ENCODE measurements around the gene EYA2. TPM values are rescaled to one million over a fixed set of nuclear protein-coding genes. Genes with fewer than 3 reads are reported as not detected.

Gene EYA2
- total RNA-seq, 1 experiment from 2014 or later: 0.25 TPM

DNA sequence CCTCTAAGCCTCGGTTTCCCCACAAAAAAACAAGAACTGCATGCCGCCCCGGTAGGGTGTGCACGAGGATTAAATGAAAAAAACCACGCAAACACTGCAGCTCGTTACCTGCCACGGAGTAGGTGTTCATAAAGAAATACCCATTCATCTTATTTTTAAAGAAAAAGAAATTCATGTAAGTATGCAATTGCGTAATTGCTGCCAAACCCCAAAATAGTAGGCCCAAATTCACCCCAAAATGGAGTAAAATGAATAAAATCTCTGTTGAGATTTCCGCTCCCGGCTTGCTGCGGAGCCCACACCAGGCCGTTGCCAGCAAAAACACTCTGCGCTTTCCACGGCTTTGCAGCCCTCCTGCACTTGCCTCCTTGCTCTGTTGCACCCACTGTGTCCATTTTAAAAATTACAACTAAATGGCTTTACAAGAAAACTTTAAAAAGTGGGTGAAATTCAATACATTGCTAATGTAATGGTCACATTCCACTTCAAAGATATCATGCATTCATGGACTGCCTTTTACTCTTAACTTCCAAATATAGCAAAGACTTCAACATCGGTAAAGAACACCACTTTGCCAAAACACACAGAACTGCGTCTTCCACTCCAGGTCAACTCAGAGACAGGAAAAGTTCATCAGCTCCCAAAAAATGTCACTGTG is 336.9 kb downstream of the EYA2 start:
- Mint-ChIP-seq H3K36me3 (ENCODE audit: insufficient read depth, unreplicated experiment) (peaks cover 99% of the 10 kb centered on the region), H3K4me3 (ENCODE audit: unreplicated experiment) (no peak overlapping the region), H3K9me3 (ENCODE audit: unreplicated experiment) (no peaks in the 10 kb centered on the region), H3K27me3 (ENCODE audit: insufficient read depth, unreplicated experiment) (no peaks in the 10 kb centered on the region), H3K4me1 (ENCODE audit: low read depth, unreplicated experiment) (peaks cover 6% of the 10 kb centered on the region), H3K27ac (ENCODE audit: unreplicated experiment) (peak overlapping the region; percentile 29)
- no peaks in the 10 kb centered on the region for H3K27me3 ChIP-seq (replicated peaks; ENCODE audit: control insufficient read depth, insufficient read depth, low read length)
- no peak for DNase-seq
- H3K4me3 ChIP-seq (ENCODE audit: low read depth, low read length): no peak overlapping the region
- intact Hi-C loops (cut with micrococcal nuclease; ENCODE audit: unreplicated experiment): no loop called here
- H3K9me3 ChIP-seq: no peaks in the 10 kb centered on the region
- BruUV-seq (replicated peaks): no TSS peak
- ChIA-PET POLR2A (no interaction called here), CTCF (interaction anchor here (1.0 to 1.1 kb wide), 2 partner anchors 35 to 152 kb away, joined by 3 to 6 read pairs; no protein-coding TSS in a partner anchor)
- peaks cover 34% of the 10 kb centered on the region for H3K36me3 ChIP-seq (ENCODE audit: control insufficient read depth, insufficient read depth, low read length)
- TF ChIP-seq, protein P1, sequence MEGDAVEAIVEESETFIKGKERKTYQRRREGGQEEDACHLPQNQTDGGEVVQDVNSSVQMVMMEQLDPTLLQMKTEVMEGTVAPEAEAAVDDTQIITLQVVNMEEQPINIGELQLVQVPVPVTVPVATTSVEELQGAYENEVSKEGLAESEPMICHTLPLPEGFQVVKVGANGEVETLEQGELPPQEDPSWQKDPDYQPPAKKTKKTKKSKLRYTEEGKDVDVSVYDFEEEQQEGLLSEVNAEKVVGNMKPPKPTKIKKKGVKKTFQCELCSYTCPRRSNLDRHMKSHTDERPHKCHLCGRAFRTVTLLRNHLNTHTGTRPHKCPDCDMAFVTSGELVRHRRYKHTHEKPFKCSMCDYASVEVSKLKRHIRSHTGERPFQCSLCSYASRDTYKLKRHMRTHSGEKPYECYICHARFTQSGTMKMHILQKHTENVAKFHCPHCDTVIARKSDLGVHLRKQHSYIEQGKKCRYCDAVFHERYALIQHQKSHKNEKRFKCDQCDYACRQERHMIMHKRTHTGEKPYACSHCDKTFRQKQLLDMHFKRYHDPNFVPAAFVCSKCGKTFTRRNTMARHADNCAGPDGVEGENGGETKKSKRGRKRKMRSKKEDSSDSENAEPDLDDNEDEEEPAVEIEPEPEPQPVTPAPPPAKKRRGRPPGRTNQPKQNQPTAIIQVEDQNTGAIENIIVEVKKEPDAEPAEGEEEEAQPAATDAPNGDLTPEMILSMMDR (IDR thresholded peaks at IDR 0.05; ENCODE audit: insufficient read depth in 1 of 2, low read depth in 1 of 2, low read length in 1 of 2, severe bottlenecking in 1 of 2, unreplicated experiment in 1 of 2): no peak
- 0 out of 2 replicates have a peak, but pooled peaks cover 4% of the 10 kb centered on the region for H3K4me1 ChIP-seq

DNA sequence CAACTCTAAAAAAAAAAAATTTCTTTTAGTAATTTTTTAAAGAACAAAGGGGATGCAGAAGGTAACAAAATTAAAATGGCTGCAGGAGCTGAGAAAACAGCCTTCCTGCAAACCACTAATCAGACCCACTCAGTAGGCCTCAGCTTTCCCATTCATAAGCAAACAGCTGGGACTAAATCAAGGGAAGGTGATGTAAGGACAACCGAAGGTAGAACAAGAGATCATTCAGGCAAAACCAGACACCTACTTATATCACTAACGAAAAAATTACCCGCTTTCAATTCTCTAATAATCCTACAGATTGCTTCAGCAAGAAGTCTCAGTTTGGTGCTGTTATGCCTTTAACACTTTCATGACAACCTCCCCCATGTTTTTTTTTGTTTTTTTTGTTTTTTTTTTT is 337.9 kb downstream of the EYA2 start:
- peaks cover 99% of the 10 kb centered on the region for H3K36me3 Mint-ChIP-seq (ENCODE audit: insufficient read depth, unreplicated experiment)
- H3K4me3 ChIP-seq (ENCODE audit: low read depth, low read length): no peak overlapping the region
- DNase-seq: no peak
- H3K9me3 ChIP-seq: no peaks in the 10 kb centered on the region
- peak overlapping the region; percentile 41 for H3K27ac Mint-ChIP-seq (ENCODE audit: unreplicated experiment)
- no peaks in the 10 kb centered on the region for H3K9me3 Mint-ChIP-seq (ENCODE audit: unreplicated experiment)
- intact Hi-C loops (cut with micrococcal nuclease; ENCODE audit: unreplicated experiment): no loop called here
- H3K4me1 ChIP-seq: 0 out of 2 replicates have a peak, but pooled peaks cover 4% of the 10 kb centered on the region
- H3K4me3 Mint-ChIP-seq (ENCODE audit: unreplicated experiment): no peak overlapping the region
- no peaks in the 10 kb centered on the region for H3K27me3 Mint-ChIP-seq (ENCODE audit: insufficient read depth, unreplicated experiment)
- TF ChIP-seq, protein P1 (IDR thresholded peaks at IDR 0.05; ENCODE audit: insufficient read depth in 1 of 2, low read depth in 1 of 2, low read length in 1 of 2, severe bottlenecking in 1 of 2, unreplicated experiment in 1 of 2): no peak
- no TSS peak for BruUV-seq (replicated peaks)
- ChIA-PET CTCF (interaction anchor here (0.6 to 1.8 kb wide), 4 partner anchors 9 to 151 kb away, joined by 3 to 6 read pairs (median 4); no protein-coding TSS in a partner anchor), POLR2A (no interaction called here)
- peaks cover 33% of the 10 kb centered on the region for H3K36me3 ChIP-seq (ENCODE audit: control insufficient read depth, insufficient read depth, low read length)
- peaks cover 6% of the 10 kb centered on the region for H3K4me1 Mint-ChIP-seq (ENCODE audit: low read depth, unreplicated experiment)
- H3K27me3 ChIP-seq (replicated peaks; ENCODE audit: control insufficient read depth, insufficient read depth, low read length): no peaks in the 10 kb centered on the region

DNA sequence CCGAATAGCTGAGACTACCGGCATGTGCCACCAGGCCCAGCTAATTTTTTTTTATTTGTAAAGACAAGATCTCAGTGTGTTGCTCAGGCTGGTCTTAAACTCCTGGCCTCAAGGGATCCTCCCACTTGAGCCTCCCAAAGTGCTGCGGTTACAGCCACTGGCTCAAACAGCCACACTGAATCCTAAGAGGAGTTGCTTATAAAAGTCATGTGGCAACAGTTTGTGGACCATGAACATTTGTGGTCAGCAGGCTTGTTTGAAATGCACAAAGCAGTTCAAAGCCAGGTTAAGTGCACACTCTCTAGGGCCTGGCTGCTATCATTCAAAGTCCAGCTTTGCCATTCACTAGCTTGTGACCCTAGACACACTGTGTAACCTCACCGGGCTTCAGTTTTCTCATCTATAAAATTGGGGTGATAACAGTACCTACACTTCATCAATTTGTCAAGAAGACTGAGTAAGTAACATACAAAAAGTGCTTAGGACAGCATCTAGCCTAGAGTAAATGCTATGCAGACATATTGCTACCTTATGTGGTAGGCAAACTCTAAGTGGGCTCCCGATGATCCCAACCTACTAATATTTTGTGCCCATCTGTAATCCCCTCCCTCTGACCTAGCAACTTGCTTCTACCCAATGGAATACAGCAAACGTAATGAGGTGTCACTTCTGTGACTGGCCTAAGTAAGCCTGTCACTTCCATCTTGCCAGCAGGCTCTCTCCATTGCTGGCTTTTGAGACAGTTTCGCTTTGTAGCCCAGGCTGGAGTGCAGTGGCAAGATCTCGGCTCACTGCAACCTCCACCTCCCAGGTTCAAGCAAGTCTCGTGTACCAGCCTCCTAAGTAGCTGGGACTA is 338.9 kb downstream of the EYA2 start:
- Histone ChIP-seq H3K36me3 (ENCODE audit: control insufficient read depth, insufficient read depth, low read length) (peaks cover 34% of the 10 kb centered on the region), H3K4me3 (ENCODE audit: low read depth, low read length) (no peak overlapping the region), H3K9me3 (no peaks in the 10 kb centered on the region), H3K27me3 (replicated peaks; ENCODE audit: control insufficient read depth, insufficient read depth, low read length) (no peaks in the 10 kb centered on the region), H3K4me1 (0 out of 2 replicates have a peak, but pooled peaks cover 4% of the 10 kb centered on the region)
- DNase-seq: no peak
- Mint-ChIP-seq H3K36me3 (ENCODE audit: insufficient read depth, unreplicated experiment) (peaks cover 99% of the 10 kb centered on the region), H3K27me3 (ENCODE audit: insufficient read depth, unreplicated experiment) (no peaks in the 10 kb centered on the region), H3K4me3 (ENCODE audit: unreplicated experiment) (no peak overlapping the region), H3K4me1 (ENCODE audit: low read depth, unreplicated experiment) (peaks cover 6% of the 10 kb centered on the region), H3K9me3 (ENCODE audit: unreplicated experiment) (no peaks in the 10 kb centered on the region), H3K27ac (ENCODE audit: unreplicated experiment) (peak overlapping the region; percentile 41)
- CTCF ChIA-PET: interaction anchor here (0.6 to 1.8 kb wide), 2 partner anchors 33 to 150 kb away, joined by 3 to 6 read pairs; no protein-coding TSS in a partner anchor
- intact Hi-C loops (cut with micrococcal nuclease; ENCODE audit: unreplicated experiment): no loop called here
- no TSS peak for BruUV-seq (replicated peaks)
- POLR2A ChIA-PET: no interaction called here
- TF ChIP-seq, protein P1 (IDR thresholded peaks at IDR 0.05; ENCODE audit: insufficient read depth in 1 of 2, low read depth in 1 of 2, low read length in 1 of 2, severe bottlenecking in 1 of 2, unreplicated experiment in 1 of 2): no peak

All from Caco-2 (cell line).